Liver (tissue), 9 donors: Measurements from ENCODE around the gene USP21. TPM values are rescaled to one million over a fixed set of nuclear protein-coding genes. Genes with fewer than 3 reads are reported as not detected.

Experiments
- DNase-seq: peaks from one replicate; pipeline ENCODE4 v3.0.0-alpha.2; 2017; ENCODE audit warnings: low spot score
- H3K27ac ChIP-seq, 2 donors: one replicate each; pipeline ENCODE4 v1.7.0; 2013; ENCODE audit warnings: inconsistent platforms in 2 of 2, low read length in 2 of 2, control low read depth in 1 of 2, low read depth in 1 of 2, mild to moderate bottlenecking in 1 of 2
- H3K27me3 ChIP-seq, 4 donors: one replicate each; pipeline versions ENCODE4 v1.6.1 to v1.7.0; 2013; ENCODE audit warnings: low read length in 3 of 4, inconsistent platforms in 1 of 4, mild to moderate bottlenecking in 1 of 4, moderate library complexity in 1 of 4; ENCODE audit not compliant: control insufficient read depth in 4 of 4, insufficient read depth in 4 of 4
- H3K36me3 ChIP-seq, 4 donors: one replicate each; pipeline versions ENCODE4 v1.6.1 to v1.7.0; 2013; ENCODE audit warnings: low read length in 3 of 4, mild to moderate bottlenecking in 3 of 4, low read depth in 1 of 4, moderate library complexity in 1 of 4; ENCODE audit not compliant: control insufficient read depth in 4 of 4, insufficient read depth in 3 of 4
- H3K4me1 ChIP-seq, 4 donors: one replicate each; pipeline versions ENCODE4 v1.6.1 to v1.7.0; 2013; ENCODE audit warnings: low read length in 3 of 4, mild to moderate bottlenecking in 3 of 4, moderate library complexity in 1 of 4; ENCODE audit not compliant: control insufficient read depth in 4 of 4, insufficient read depth in 4 of 4
- H3K4me3 ChIP-seq, 3 donors: one replicate each; pipeline versions ENCODE4 v1.6.1 to v1.7.0; 2013; ENCODE audit warnings: low read length in 3 of 3, control low read depth in 1 of 3, low read depth in 1 of 3, mild to moderate bottlenecking in 1 of 3
- H3K9ac ChIP-seq, 2 donors: one replicate each; pipeline ENCODE4 v1.7.0; 2013; ENCODE audit warnings: low read length in 2 of 2, mild to moderate bottlenecking in 2 of 2, moderate library complexity in 2 of 2, control low read depth in 1 of 2, low read depth in 1 of 2
- H3K9me3 ChIP-seq, 4 donors: one replicate each; pipeline versions ENCODE4 v1.6.1 to v1.7.0; 2013; ENCODE audit warnings: low read length in 3 of 4; ENCODE audit not compliant: control insufficient read depth in 4 of 4
- ATF3 ChIP-seq: IDR thresholded peaks from 2 replicates; pipeline ENCODE4 v1.6.1; 2016; ENCODE audit warnings: antibody characterized with exemption
- CTCF ChIP-seq: fragments of 150-350 bp; IDR thresholded peaks from 2 replicates; pipeline ENCODE4 v1.5.1; 2017; ENCODE audit warnings: improper control_type of control experiment, low read depth, low read length; ENCODE audit not compliant: missing input control
- EGR1 ChIP-seq, 2 donors: IDR thresholded peaks; 2 replicates each; pipeline ENCODE4 v1.6.1; 2016 to 2018; ENCODE audit warnings: antibody characterized with exemption in 2 of 2, low read depth in 2 of 2
- FOXA1 ChIP-seq: IDR thresholded peaks from 2 replicates; pipeline ENCODE4 v1.6.1; 2016; ENCODE audit warnings: antibody characterized with exemption
- FOXA2 ChIP-seq: IDR thresholded peaks from 2 replicates; pipeline ENCODE4 v1.6.1; 2016; ENCODE audit warnings: antibody characterized with exemption
- HNF4A ChIP-seq, 2 donors: conservative IDR thresholded peaks; 2 replicates each; pipeline ENCODE4 v1.6.1; 2016; ENCODE audit warnings: antibody characterized with exemption in 2 of 2, mild to moderate bottlenecking in 2 of 2
- JUND ChIP-seq, 2 donors: IDR thresholded peaks; 2 replicates each; pipeline ENCODE4 v1.6.1; 2016; ENCODE audit warnings: antibody characterized with exemption in 2 of 2
- MAX ChIP-seq: IDR thresholded peaks from 2 replicates; pipeline ENCODE4 v1.6.1; 2016; ENCODE audit warnings: antibody characterized with exemption
- NR2F2 ChIP-seq: IDR thresholded peaks from 2 replicates; pipeline ENCODE4 v1.6.1; 2016; ENCODE audit warnings: antibody characterized with exemption
- RAD21 ChIP-seq, 2 donors: IDR thresholded peaks; 2 replicates each; pipeline ENCODE4 v1.6.1; 2016; ENCODE audit warnings: antibody characterized with exemption in 2 of 2, mild to moderate bottlenecking in 2 of 2
- REST ChIP-seq: IDR thresholded peaks from 2 replicates; pipeline ENCODE4 v1.6.1; 2016; ENCODE audit warnings: antibody characterized with exemption, mild to moderate bottlenecking
- RXRA ChIP-seq, 2 donors: IDR thresholded peaks; 2 replicates each; pipeline ENCODE4 v1.6.1; 2017 to 2018; ENCODE audit warnings: antibody characterized with exemption in 2 of 2, mild to moderate bottlenecking in 1 of 2
- TAF1 ChIP-seq: conservative IDR thresholded peaks from 2 replicates; pipeline ENCODE4 v1.6.1; 2016; ENCODE audit warnings: antibody characterized with exemption, mild to moderate bottlenecking
- ZBTB33 ChIP-seq: IDR thresholded peaks from 2 replicates; pipeline ENCODE4 v1.6.1; 2016; ENCODE audit warnings: antibody characterized with exemption
- WGBS: extraction: QIAGEN DNeasy Blood & Tissue Kit; methylation state at CpG from one replicate; pipeline ENCODE4 v1.1.7; 2013; 5-methylcytosine and 5-hydroxymethylcytosine counted together
- polyA plus RNA-seq, 2 donors: library from polyadenylated mRNA; stranded (reverse) in 1 of 2; unstranded in 1 of 2; fragments of 200-250 nt in 1 of 2; fragments of >200 nt in 1 of 2; fragmentation: Nextera tagmentation in 1 of 2; extraction: Ambion mirVana in 1 of 2; gene quantifications; one replicate each; pipeline versions ENCODE4 v1.2.1 to v1.2.3, GENCODE V29; 2013 to 2015
- total RNA-seq, 2 donors: library from RNA; depleted of rRNA; stranded (reverse); fragments of >200 nt; gene quantifications; one replicate each; pipeline ENCODE4 v1.2.3, GENCODE V29; 2014
- donor health status: healthy.
- donor health status: healthy.
- donor health status: healthy.
- donor health status: healthy.
- donor health status: healthy.

Gene USP21
- total and polyA plus RNA-seq, 4 donors = 4.1 to 9.0 (median 6.5) TPM

- TF ChIP-seq ZBTB33 = no peak
- TF ChIP-seq FOXA1 = no peak
- TF ChIP-seq JUND (IDR thresholded peaks at IDR 0.05) = no peak
- no peak for TF ChIP-seq NR2F2
Measured at GRCh38 chr1:161196111-161196510, 36.8 kb downstream of the USP21 start (continued).

GRCh38 chr1:161196521-161197451, 37.5 kb downstream of the USP21 start:
- peaks cover 14 to 38% (median 26%) of the 10 kb centered on the region in 4 donors for H3K4me1 ChIP-seq
- peak overlapping the region; percentile 73 to 95 for H3K27ac ChIP-seq
- H3K9me3 ChIP-seq = no peaks in the 10 kb centered on the region
- no peak for DNase-seq
- H3K4me3 ChIP-seq = peak overlapping the region in 2 of 3 donors; percentile 14 to 29
- no peak overlapping the region for H3K9ac ChIP-seq
- no peaks in the 10 kb centered on the region for H3K27me3 ChIP-seq
- TF ChIP-seq EGR1 (IDR thresholded peaks at IDR 0.05; ENCODE audit: low read depth in 2 of 2) (no peak), RXRA (IDR thresholded peaks at IDR 0.05) (no peak), JUND (IDR thresholded peaks at IDR 0.05) (no peak), MAX (no peak), TAF1 (no peak), ATF3 (no peak), RAD21 (IDR thresholded peaks at IDR 0.05) (no peak), REST (no peak), FOXA2 (no peak), HNF4A (conservative IDR thresholded peaks at IDR 0.05) (no peak), CTCF (no peak), FOXA1 (no peak)
- 85% methylated on average over 27 of the region's 27 CpGs for WGBS
- peaks cover 0 to 1% (median 0%) of the 10 kb centered on the region in 4 donors for H3K36me3 ChIP-seq
